HEK293 (cell line): ENCODE data around the gene ZGLP1.

Source experiments
- CTCF ChIP-seq: fragments of 450-650 bp; formaldehyde crosslinking; IDR thresholded peaks from 2 replicates; pipeline ENCODE4 v1.5.1; 2016; ENCODE audit warnings: missing biosample characterization, missing genetic modification characterization
- ELK4 ChIP-seq: IDR thresholded peaks from 2 replicates; pipeline ENCODE4 v1.6.1; 2011; ENCODE audit warnings: mild to moderate bottlenecking, low read depth, low read length, borderline replicate concordance
- KLF8 ChIP-seq: fragments of 450-650 bp; formaldehyde crosslinking; IDR thresholded peaks from 2 replicates; pipeline ENCODE4 v1.5.1; 2016; ENCODE audit warnings: missing biosample characterization, missing genetic modification characterization
- REST ChIP-seq: fragments of 450-650 bp; formaldehyde crosslinking; IDR thresholded peaks from 2 replicates; pipeline ENCODE4 v1.5.1; 2016; ENCODE audit warnings: missing biosample characterization, missing genetic modification characterization
- TCF7L2 ChIP-seq: IDR thresholded peaks from 2 replicates; pipeline ENCODE4 v1.6.1; 2011; ENCODE audit warnings: low read depth, mild to moderate bottlenecking, inconsistent platforms, low read length, moderate library complexity, borderline replicate concordance
- YY1 ChIP-seq: fragments of 450-650 bp; formaldehyde crosslinking; IDR thresholded peaks from 2 replicates; pipeline ENCODE4 v1.5.1; 2018; ENCODE audit warnings: missing biosample characterization, missing genetic modification characterization
- ZBTB11 ChIP-seq: fragments of 450-650 bp; formaldehyde crosslinking; conservative IDR thresholded peaks from 2 replicates; pipeline ENCODE4 v1.5.1; 2016; ENCODE audit warnings: low read depth, missing biosample characterization, missing genetic modification characterization
- ZBTB7A ChIP-seq: fragments of 450-650 bp; formaldehyde crosslinking; IDR thresholded peaks from 2 replicates; pipeline ENCODE4 v1.5.1; 2016; ENCODE audit warnings: low read depth, missing biosample characterization, missing genetic modification characterization
- ZNF121 ChIP-seq: fragments of 450-650 bp; formaldehyde crosslinking; IDR thresholded peaks from 2 replicates; pipeline ENCODE4 v1.5.1; 2016; ENCODE audit warnings: missing biosample characterization, missing genetic modification characterization
- ZNF24 ChIP-seq: fragments of 450-650 bp; formaldehyde crosslinking; IDR thresholded peaks from 2 replicates; pipeline ENCODE4 v1.5.1; 2016; ENCODE audit warnings: missing biosample characterization, missing genetic modification characterization
- ZNF341 ChIP-seq: fragments of 450-650 bp; formaldehyde crosslinking; IDR thresholded peaks from 2 replicates; pipeline ENCODE4; 2016; ENCODE audit warnings: low read depth, missing biosample characterization, missing genetic modification characterization
- ZNF785 ChIP-seq: fragments of 450-650 bp; formaldehyde crosslinking; IDR thresholded peaks from 2 replicates; pipeline ENCODE4 v1.5.1; 2016; ENCODE audit warnings: missing biosample characterization, missing genetic modification characterization
- TF ChIP-seq, protein P1 (sequence below): fragments of 450-650 bp; IDR thresholded peaks from 2 replicates; pipeline ENCODE4 v1.5.1; 2018; ENCODE audit warnings: missing biosample characterization, mild to moderate bottlenecking, missing genetic modification characterization

GRCh38 chr19:10286803-10287737 lies 22.5 kb downstream of the ZGLP1 start, which contains the start of gene ICAM4:
- TF ChIP-seq CTCF (tag by site-specific recombination) = no peak
- TF ChIP-seq KLF8 (tag by site-specific recombination) = no peak
- no peak for TF ChIP-seq ZNF785 (tag by site-specific recombination)
- no peak for TF ChIP-seq ZNF121 (tag by site-specific recombination)
- TF ChIP-seq YY1 (tag by site-specific recombination) = no peak
- no peak for TF ChIP-seq REST (tag by site-specific recombination)
- no peak for TF ChIP-seq ELK4
- TF ChIP-seq, protein P1, sequence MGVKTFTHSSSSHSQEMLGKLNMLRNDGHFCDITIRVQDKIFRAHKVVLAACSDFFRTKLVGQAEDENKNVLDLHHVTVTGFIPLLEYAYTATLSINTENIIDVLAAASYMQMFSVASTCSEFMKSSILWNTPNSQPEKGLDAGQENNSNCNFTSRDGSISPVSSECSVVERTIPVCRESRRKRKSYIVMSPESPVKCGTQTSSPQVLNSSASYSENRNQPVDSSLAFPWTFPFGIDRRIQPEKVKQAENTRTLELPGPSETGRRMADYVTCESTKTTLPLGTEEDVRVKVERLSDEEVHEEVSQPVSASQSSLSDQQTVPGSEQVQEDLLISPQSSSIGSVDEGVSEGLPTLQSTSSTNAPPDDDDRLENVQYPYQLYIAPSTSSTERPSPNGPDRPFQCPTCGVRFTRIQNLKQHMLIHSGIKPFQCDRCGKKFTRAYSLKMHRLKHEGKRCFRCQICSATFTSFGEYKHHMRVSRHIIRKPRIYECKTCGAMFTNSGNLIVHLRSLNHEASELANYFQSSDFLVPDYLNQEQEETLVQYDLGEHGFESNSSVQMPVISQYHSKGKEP (tag by site-specific recombination) = peak; percentile 89; the same call in 1 of the 2 replicates
- no peak for TF ChIP-seq ZBTB7A (tag by site-specific recombination)
- peak; percentile 95 for TF ChIP-seq ZNF341 (tag by site-specific recombination)
- no peak for TF ChIP-seq TCF7L2
- peak; percentile 76; the same call in 1 of the 2 replicates for TF ChIP-seq ZNF24 (tag by site-specific recombination)
- TF ChIP-seq ZBTB11 (tag by site-specific recombination) = peak; percentile 75
